Ovary (tissue), 9 donors: ENCODE results near the gene RIN3. TPM values are rescaled to one million over a fixed set of nuclear protein-coding genes. Genes with fewer than 3 reads are reported as not detected.

Source experiments
- DNase-seq, 5 donors: peaks; one replicate each; pipeline ENCODE4 v3.0.0-alpha.2; 2019 to 2020
- H3K27ac ChIP-seq, 2 donors: fragments of 200-600 bp; one replicate each; pipeline versions ENCODE4 v1.5.1 to v1.8.0; 2019 to 2022
- H3K27me3 ChIP-seq: fragments of 200-600 bp; one replicate; pipeline ENCODE4 v1.8.0; 2022
- H3K36me3 ChIP-seq: fragments of 200-600 bp; sonication (generic); one replicate; pipeline ENCODE4 v1.5.1; 2019
- H3K4me1 ChIP-seq: one replicate; pipeline ENCODE4 v1.8.1; 2013; ENCODE audit warnings: mild to moderate bottlenecking, moderate library complexity; ENCODE audit not compliant: insufficient read depth
- H3K4me3 ChIP-seq: fragments of 200-600 bp; sonication (generic); one replicate; pipeline ENCODE4 v1.5.1; 2017
- H3K9me3 ChIP-seq, 2 donors: fragments of 200-600 bp in 1 of 2; sonication (generic) in 1 of 2; one replicate each; pipeline versions ENCODE4 v1.5.1 to v1.8.1; 2013 to 2019; ENCODE audit warnings: mild to moderate bottlenecking in 1 of 2, moderate library complexity in 1 of 2
- EP300 ChIP-seq: sonication (generic); formaldehyde crosslinking; IDR thresholded peaks from one replicate; pipeline ENCODE4 v1.6.1; 2017; ENCODE audit warnings: antibody characterized with exemption
- POLR2A ChIP-seq: fragments of 450-650 bp; IDR thresholded peaks from one replicate; pipeline ENCODE4 v1.6.1; 2017; ENCODE audit warnings: antibody characterized with exemption, mild to moderate bottlenecking, moderate library complexity
- WGBS, 3 donors: extraction: QIAGEN DNeasy Blood & Tissue Kit in 1 of 3; methylation state at CpG; one replicate each; pipeline versions ENCODE4 v1.1.5 to v1.1.7; 2013 to 2017; 5-methylcytosine and 5-hydroxymethylcytosine counted together
- intact Hi-C, 4 donors: fragments of 100-400 bp; cut with DNase I; formaldehyde crosslinking; loops; one replicate each; pipeline versions ENCODE4 v1.11.0 to v1.15.1; 2022 to 2023
- polyA plus RNA-seq, 2 donors: library from polyadenylated mRNA; stranded (reverse); fragments of 200-250 nt in 1 of 2; fragments of 350-450 nt in 1 of 2; fragmentation: Illumina TruSeq in 1 of 2; extraction: RNeasy Lipid Tissue Mini Kit (QIAGEN cat#74804) in 1 of 2; gene quantifications; one replicate each; pipeline ENCODE4 v1.2.3, GENCODE V29; 2013 to 2014
- total RNA-seq, 7 donors: library from RNA; depleted of rRNA in 2 of 7; stranded (reverse); fragments of >200 nt in 2 of 7; fragmentation: NEBNext Ultra II Directional in 3 of 7; extraction: Animal tissue kit (Norgen Biotek cat#: 25700) in 3 of 7; gene quantifications; one replicate each; pipeline versions ENCODE4 v1.1.0 to v1.2.4, GENCODE V29; 2016 to 2023
- TF ChIP-seq, protein P1 (sequence below), 3 donors: fragments of 450-650 bp in 2 of 3; fragments of 200-600 bp in 1 of 3; IDR thresholded peaks; one replicate each; pipeline versions ENCODE4 v1.5.1 to v1.8.0; 2016 to 2022; ENCODE audit warnings: antibody characterized with exemption in 3 of 3, mild to moderate bottlenecking in 1 of 3
- donor health status: DM: no; HTN: no; CAD: no; lungs with moderate emphysema.
- donor health status: DM: no; HTN: no; CAD: no.
- donor health status: Bipolar disorder and iron deficiency.
- donor health status: DM: yes; HTN: yes; CAD: no.
- donor health status: DM: no; HTN: no; CAD: no.
- donor health status: DM: yes; HTN: yes; CAD: no.

The RIN3 gene
- total and polyA plus RNA-seq, 9 donors, result 3.8 to 27.9 (median 13.9) TPM

DNA sequence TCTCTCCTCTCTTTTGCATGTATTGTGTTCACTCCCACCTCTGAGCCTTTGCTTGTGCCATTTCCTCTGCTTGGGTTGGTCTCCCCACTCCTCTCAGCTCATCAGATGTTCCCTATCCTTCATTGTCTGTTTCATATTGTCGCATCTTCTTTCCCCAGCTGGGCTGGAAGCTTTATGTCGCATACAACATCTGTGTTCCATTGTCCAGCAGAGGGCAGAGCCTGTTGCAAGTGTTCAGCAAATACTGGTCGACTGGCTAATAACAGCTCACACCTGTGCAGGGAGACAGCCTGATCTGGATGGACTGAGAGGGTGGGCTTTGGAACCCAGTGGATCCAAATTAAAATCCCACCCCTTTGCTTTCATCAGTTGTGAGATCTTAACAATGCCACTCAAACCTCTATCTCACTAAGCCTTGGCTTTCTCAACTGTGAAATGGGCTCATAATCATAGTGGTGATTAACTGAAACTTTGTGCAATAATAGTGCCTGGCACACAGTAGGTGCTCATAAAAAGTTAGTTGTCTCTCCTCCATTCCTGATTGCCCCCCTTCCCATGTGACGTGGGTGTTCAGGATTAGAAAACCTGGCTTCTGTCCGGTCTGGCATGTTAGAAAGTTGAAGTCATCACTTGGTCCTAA lies 75.8 kb downstream of the RIN3 start:
- Histone ChIP-seq H3K9me3 (no peaks in the 10 kb centered on the region), H3K27ac (no peak overlapping the region), H3K4me3 (no peak overlapping the region), H3K36me3 (no peaks in the 10 kb centered on the region), H3K27me3 (no peaks in the 10 kb centered on the region), H3K4me1 (peaks cover 21% of the 10 kb centered on the region)
- TF ChIP-seq, protein P1, sequence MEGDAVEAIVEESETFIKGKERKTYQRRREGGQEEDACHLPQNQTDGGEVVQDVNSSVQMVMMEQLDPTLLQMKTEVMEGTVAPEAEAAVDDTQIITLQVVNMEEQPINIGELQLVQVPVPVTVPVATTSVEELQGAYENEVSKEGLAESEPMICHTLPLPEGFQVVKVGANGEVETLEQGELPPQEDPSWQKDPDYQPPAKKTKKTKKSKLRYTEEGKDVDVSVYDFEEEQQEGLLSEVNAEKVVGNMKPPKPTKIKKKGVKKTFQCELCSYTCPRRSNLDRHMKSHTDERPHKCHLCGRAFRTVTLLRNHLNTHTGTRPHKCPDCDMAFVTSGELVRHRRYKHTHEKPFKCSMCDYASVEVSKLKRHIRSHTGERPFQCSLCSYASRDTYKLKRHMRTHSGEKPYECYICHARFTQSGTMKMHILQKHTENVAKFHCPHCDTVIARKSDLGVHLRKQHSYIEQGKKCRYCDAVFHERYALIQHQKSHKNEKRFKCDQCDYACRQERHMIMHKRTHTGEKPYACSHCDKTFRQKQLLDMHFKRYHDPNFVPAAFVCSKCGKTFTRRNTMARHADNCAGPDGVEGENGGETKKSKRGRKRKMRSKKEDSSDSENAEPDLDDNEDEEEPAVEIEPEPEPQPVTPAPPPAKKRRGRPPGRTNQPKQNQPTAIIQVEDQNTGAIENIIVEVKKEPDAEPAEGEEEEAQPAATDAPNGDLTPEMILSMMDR (IDR thresholded peaks at IDR 0.05), result no peak
- TF ChIP-seq EP300 (no peak), POLR2A (no peak)
- intact Hi-C loops, result no loop called here
- DNase-seq, result no peak
- 79 to 88% (median 87%) methylated on average over 5 of the region's 5 CpGs for WGBS, 3 donors

DNA sequence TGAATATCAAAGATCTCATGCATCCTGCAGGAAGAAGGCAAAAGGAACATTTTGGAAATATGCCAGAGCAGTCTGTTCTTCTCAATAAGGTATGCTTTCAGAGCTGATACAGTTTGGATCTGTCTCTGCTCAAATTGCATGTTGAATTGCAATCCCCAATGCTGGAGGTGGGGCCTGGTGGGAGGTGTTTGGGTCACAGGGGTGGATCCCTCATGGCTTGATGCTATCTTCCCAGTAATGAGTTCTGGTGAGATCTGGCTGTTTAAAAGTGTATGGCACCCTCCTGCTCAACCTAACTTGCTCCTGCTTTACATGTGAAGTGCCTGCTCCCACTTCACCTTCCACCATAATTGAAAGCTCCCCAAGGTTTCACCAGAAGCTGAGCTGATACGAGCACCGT lies 76.6 kb downstream of the RIN3 start:
- Histone ChIP-seq H3K27me3 (no peaks in the 10 kb centered on the region), H3K27ac (no peak overlapping the region), H3K4me1 (peaks cover 20% of the 10 kb centered on the region), H3K4me3 (no peak overlapping the region), H3K36me3 (no peaks in the 10 kb centered on the region), H3K9me3 (no peaks in the 10 kb centered on the region)
- intact Hi-C loops, result no loop called here
- no peak for DNase-seq
- WGBS, 3 donors, result 84 to 95% (median 88%) methylated on average over 2 of the region's 2 CpGs
- TF ChIP-seq EP300, result no peak
- TF ChIP-seq POLR2A, result no peak
- TF ChIP-seq, protein P1 (IDR thresholded peaks at IDR 0.05), result no peak

DNA sequence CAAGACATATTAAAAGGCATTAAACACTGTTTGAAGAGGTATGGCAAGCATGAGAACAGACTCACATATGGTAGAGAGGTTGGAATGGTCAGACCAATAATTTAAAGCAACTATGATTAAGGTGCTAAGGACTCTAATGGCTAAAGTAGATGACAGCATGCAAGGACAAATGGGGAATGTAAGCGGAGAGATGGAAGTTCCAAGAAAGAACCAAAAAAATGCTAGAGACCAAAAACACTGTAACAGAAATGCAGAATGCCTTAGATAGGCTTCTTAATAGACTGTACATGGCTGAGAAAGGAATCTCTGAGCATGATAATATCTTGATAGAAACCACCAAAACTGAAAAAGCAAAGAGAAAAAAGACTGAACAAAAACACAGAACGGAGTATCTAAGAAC lies 77.4 kb downstream of the RIN3 start:
- 48 to 50% (median 49%) methylated on average over 2 of the region's 2 CpGs for WGBS, 3 donors
- Histone ChIP-seq H3K36me3 (no peaks in the 10 kb centered on the region), H3K4me1 (peaks cover 13% of the 10 kb centered on the region), H3K4me3 (no peak overlapping the region), H3K27ac (no peak overlapping the region), H3K27me3 (no peaks in the 10 kb centered on the region), H3K9me3 (no peaks in the 10 kb centered on the region)
- DNase-seq, result no peak
- TF ChIP-seq POLR2A, result no peak
- TF ChIP-seq, protein P1 (IDR thresholded peaks at IDR 0.05), result no peak
- intact Hi-C loops, result no loop called here

DNA sequence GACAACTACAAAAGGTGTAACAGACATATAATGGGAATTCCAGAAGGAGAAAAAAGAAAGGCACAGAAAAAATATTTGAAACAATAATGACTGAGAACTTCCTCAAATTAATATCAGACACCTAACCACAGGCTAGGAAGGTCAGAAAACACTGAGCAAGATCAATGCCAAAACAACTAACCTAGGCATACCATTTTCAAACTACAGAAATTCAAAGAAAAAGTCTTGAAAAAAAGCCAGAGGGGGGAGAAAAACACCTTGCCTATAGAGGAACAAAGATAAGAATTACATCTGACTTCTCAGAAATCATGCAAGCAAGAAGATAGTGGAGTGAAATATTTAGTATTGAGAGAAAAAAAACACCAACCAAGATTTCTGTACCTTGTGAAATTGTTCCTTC lies 77.8 kb downstream of the RIN3 start:
- no peak for DNase-seq
- no peaks in the 10 kb centered on the region for H3K27me3 ChIP-seq
- H3K27ac ChIP-seq, result no peak overlapping the region
- no peaks in the 10 kb centered on the region for H3K9me3 ChIP-seq
- no peak overlapping the region for H3K4me3 ChIP-seq
- no peaks in the 10 kb centered on the region for H3K36me3 ChIP-seq
- TF ChIP-seq EP300 (no peak), POLR2A (no peak)
- TF ChIP-seq, protein P1 (IDR thresholded peaks at IDR 0.05), result no peak
- intact Hi-C loops, result no loop called here
- H3K4me1 ChIP-seq, result peaks cover 11% of the 10 kb centered on the region
